HEK293 (cell line): ENCODE results near the gene KCNIP4.
A peak's percentile ranks its signal among the peaks of the same experiment; 100 is the strongest.

Source experiments
- GLI2 ChIP-seq: fragments of 450-650 bp; formaldehyde crosslinking; IDR thresholded peaks from 2 replicates; pipeline ENCODE4; 2017; ENCODE audit warnings: missing biosample characterization, missing genetic modification characterization, low read depth, borderline replicate concordance
- KLF16 ChIP-seq: fragments of 450-650 bp; formaldehyde crosslinking; IDR thresholded peaks from 2 replicates; pipeline ENCODE4 v1.5.1; 2017; ENCODE audit warnings: missing biosample characterization, missing genetic modification characterization
- KLF7 ChIP-seq: fragments of 450-650 bp; formaldehyde crosslinking; IDR thresholded peaks from 2 replicates; pipeline ENCODE4 v1.5.1; 2016; ENCODE audit warnings: missing biosample characterization, missing genetic modification characterization, borderline replicate concordance
- MZF1 ChIP-seq: fragments of 450-650 bp; formaldehyde crosslinking; IDR thresholded peaks from 2 replicates; pipeline ENCODE4 v1.5.1; 2017; ENCODE audit warnings: missing biosample characterization, missing genetic modification characterization, borderline replicate concordance
- RBAK ChIP-seq: fragments of 450-650 bp; formaldehyde crosslinking; IDR thresholded peaks from 2 replicates; pipeline ENCODE4 v1.5.1; 2016; ENCODE audit warnings: missing biosample characterization, missing genetic modification characterization
- YY1 ChIP-seq: fragments of 450-650 bp; formaldehyde crosslinking; IDR thresholded peaks from 2 replicates; pipeline ENCODE4 v1.5.1; 2018; ENCODE audit warnings: missing biosample characterization, missing genetic modification characterization
- ZNF585B ChIP-seq: fragments of 450-650 bp; formaldehyde crosslinking; IDR thresholded peaks from 2 replicates; pipeline ENCODE4 v1.5.1; 2016; ENCODE audit warnings: missing biosample characterization, missing genetic modification characterization
- ZNF776 ChIP-seq: fragments of 450-650 bp; formaldehyde crosslinking; IDR thresholded peaks from 2 replicates; pipeline ENCODE4 v1.5.0; 2017; ENCODE audit warnings: missing biosample characterization, missing genetic modification characterization, borderline replicate concordance
- TF ChIP-seq, protein P1 (sequence below): fragments of 450-650 bp; formaldehyde crosslinking; IDR thresholded peaks from 2 replicates; pipeline ENCODE4 v1.5.1; 2016; ENCODE audit warnings: missing biosample characterization, missing genetic modification characterization
- TF ChIP-seq, protein P2 (sequence below): fragments of 450-650 bp; formaldehyde crosslinking; IDR thresholded peaks from 2 replicates; pipeline ENCODE4 v1.5.1; 2016; ENCODE audit warnings: missing biosample characterization, missing genetic modification characterization
- TF ChIP-seq, protein P3 (sequence below): fragments of 450-650 bp; formaldehyde crosslinking; IDR thresholded peaks from 2 replicates; pipeline ENCODE4 v1.5.1; 2016; ENCODE audit warnings: missing biosample characterization, missing genetic modification characterization
- TF ChIP-seq, protein P4 (sequence below): fragments of 450-650 bp; formaldehyde crosslinking; IDR thresholded peaks from 2 replicates; pipeline ENCODE4 v1.5.1; 2016; ENCODE audit warnings: missing biosample characterization, missing genetic modification characterization
- TF ChIP-seq, protein P5 (sequence below): fragments of 450-650 bp; formaldehyde crosslinking; optimal IDR thresholded peaks from 2 replicates; pipeline ENCODE3; 2016; ENCODE audit warnings: missing biosample characterization, mild to moderate bottlenecking, missing genetic modification characterization

DNA sequence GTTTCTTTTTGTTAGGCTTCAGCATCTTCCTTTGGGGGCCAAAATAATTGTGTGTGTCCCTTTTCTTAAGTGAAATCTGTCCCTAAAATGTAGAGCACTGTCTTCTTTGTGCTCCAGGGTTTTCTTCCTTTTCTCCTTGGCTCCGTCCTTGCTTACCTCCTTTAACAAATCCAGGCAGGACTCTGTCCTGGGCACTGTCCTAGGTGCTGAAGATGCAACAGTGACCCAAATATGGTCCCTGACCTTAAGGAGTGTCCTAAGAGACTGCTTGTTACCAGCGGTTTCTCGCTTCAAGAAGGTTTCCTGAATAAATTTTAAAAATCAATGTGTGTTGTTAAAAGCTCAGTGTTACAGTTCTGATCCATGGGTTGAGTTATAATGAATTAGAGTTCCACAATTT is 471.8 kb downstream of the KCNIP4 start:
- TF ChIP-seq, protein P1, sequence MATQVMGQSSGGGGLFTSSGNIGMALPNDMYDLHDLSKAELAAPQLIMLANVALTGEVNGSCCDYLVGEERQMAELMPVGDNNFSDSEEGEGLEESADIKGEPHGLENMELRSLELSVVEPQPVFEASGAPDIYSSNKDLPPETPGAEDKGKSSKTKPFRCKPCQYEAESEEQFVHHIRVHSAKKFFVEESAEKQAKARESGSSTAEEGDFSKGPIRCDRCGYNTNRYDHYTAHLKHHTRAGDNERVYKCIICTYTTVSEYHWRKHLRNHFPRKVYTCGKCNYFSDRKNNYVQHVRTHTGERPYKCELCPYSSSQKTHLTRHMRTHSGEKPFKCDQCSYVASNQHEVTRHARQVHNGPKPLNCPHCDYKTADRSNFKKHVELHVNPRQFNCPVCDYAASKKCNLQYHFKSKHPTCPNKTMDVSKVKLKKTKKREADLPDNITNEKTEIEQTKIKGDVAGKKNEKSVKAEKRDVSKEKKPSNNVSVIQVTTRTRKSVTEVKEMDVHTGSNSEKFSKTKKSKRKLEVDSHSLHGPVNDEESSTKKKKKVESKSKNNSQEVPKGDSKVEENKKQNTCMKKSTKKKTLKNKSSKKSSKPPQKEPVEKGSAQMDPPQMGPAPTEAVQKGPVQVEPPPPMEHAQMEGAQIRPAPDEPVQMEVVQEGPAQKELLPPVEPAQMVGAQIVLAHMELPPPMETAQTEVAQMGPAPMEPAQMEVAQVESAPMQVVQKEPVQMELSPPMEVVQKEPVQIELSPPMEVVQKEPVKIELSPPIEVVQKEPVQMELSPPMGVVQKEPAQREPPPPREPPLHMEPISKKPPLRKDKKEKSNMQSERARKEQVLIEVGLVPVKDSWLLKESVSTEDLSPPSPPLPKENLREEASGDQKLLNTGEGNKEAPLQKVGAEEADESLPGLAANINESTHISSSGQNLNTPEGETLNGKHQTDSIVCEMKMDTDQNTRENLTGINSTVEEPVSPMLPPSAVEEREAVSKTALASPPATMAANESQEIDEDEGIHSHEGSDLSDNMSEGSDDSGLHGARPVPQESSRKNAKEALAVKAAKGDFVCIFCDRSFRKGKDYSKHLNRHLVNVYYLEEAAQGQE (tag by site-specific recombination), result peak; percentile 80
- TF ChIP-seq, protein P2, sequence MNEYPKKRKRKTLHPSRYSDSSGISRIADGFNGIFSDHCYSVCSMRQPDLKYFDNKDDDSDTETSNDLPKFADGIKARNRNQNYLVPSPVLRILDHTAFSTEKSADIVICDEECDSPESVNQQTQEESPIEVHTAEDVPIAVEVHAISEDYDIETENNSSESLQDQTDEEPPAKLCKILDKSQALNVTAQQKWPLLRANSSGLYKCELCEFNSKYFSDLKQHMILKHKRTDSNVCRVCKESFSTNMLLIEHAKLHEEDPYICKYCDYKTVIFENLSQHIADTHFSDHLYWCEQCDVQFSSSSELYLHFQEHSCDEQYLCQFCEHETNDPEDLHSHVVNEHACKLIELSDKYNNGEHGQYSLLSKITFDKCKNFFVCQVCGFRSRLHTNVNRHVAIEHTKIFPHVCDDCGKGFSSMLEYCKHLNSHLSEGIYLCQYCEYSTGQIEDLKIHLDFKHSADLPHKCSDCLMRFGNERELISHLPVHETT (tag by site-specific recombination), result no peak
- TF ChIP-seq RBAK (tag by site-specific recombination) (no peak), KLF7 (tag by site-specific recombination) (no peak), GLI2 (no peak), YY1 (no peak), ZNF585B (tag by site-specific recombination) (no peak), MZF1 (tag by site-specific recombination) (no peak), ZNF776 (tag by site-specific recombination) (no peak), KLF16 (tag by site-specific recombination) (no peak)
- TF ChIP-seq, protein P3, sequence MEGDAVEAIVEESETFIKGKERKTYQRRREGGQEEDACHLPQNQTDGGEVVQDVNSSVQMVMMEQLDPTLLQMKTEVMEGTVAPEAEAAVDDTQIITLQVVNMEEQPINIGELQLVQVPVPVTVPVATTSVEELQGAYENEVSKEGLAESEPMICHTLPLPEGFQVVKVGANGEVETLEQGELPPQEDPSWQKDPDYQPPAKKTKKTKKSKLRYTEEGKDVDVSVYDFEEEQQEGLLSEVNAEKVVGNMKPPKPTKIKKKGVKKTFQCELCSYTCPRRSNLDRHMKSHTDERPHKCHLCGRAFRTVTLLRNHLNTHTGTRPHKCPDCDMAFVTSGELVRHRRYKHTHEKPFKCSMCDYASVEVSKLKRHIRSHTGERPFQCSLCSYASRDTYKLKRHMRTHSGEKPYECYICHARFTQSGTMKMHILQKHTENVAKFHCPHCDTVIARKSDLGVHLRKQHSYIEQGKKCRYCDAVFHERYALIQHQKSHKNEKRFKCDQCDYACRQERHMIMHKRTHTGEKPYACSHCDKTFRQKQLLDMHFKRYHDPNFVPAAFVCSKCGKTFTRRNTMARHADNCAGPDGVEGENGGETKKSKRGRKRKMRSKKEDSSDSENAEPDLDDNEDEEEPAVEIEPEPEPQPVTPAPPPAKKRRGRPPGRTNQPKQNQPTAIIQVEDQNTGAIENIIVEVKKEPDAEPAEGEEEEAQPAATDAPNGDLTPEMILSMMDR (tag by site-specific recombination), result no peak
- TF ChIP-seq, protein P4, sequence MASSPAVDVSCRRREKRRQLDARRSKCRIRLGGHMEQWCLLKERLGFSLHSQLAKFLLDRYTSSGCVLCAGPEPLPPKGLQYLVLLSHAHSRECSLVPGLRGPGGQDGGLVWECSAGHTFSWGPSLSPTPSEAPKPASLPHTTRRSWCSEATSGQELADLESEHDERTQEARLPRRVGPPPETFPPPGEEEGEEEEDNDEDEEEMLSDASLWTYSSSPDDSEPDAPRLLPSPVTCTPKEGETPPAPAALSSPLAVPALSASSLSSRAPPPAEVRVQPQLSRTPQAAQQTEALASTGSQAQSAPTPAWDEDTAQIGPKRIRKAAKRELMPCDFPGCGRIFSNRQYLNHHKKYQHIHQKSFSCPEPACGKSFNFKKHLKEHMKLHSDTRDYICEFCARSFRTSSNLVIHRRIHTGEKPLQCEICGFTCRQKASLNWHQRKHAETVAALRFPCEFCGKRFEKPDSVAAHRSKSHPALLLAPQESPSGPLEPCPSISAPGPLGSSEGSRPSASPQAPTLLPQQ (tag by site-specific recombination), result no peak
- TF ChIP-seq, protein P5, sequence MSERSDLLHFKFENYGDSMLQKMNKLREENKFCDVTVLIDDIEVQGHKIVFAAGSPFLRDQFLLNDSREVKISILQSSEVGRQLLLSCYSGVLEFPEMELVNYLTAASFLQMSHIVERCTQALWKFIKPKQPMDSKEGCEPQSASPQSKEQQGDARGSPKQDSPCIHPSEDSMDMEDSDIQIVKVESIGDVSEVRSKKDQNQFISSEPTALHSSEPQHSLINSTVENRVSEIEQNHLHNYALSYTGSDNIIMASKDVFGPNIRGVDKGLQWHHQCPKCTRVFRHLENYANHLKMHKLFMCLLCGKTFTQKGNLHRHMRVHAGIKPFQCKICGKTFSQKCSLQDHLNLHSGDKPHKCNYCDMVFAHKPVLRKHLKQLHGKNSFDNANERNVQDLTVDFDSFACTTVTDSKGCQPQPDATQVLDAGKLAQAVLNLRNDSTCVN, result no peak
